Measurements from ENCODE around the gene PAMR1.

Gene PAMR1

DNA sequence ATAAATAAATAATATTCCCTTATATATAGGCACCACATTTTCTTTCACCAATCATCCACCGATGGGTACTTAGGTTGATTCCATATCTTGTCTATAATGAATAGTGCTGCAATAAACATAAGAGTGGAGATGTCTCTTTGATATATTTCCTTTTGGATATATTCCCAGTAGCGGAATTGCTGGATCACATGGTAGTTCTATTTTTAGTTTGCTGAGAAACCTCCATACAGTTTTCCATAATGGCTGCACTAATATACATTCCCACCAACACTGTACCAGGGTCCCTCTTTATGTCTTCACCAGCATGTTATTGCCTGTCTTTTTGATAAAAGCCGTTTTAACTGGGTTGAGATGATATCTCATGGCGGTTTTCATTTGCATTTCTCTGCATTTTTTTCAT lies 23.6 kb downstream of the PAMR1 start:
- peaks cover 2% of the 10 kb centered on the region for H3K9me3 ChIP-seq (ENCODE audit: control insufficient read depth, low read length)
- 63 to 74% methylated on average over 3 of the region's 4 CpGs for WGBS, 2 experiments
- H3K36me3 ChIP-seq (ENCODE audit: control insufficient read depth, insufficient read depth, low read length), result no peaks in the 10 kb centered on the region
- H3K27ac ChIP-seq (ENCODE audit: insufficient read depth, low read depth, low read length, poor library complexity, severe bottlenecking), result no peak overlapping the region
- no peaks in the 10 kb centered on the region for H3K4me1 ChIP-seq (ENCODE audit: control insufficient read depth, insufficient read depth, low read length)
- H3K4me3 ChIP-seq (ENCODE audit: insufficient read depth, low read depth, low read length), result no peak overlapping the region
- no peaks in the 10 kb centered on the region for H3K27me3 ChIP-seq (ENCODE audit: control insufficient read depth, insufficient read depth, low read length, poor library complexity, severe bottlenecking)

DNA sequence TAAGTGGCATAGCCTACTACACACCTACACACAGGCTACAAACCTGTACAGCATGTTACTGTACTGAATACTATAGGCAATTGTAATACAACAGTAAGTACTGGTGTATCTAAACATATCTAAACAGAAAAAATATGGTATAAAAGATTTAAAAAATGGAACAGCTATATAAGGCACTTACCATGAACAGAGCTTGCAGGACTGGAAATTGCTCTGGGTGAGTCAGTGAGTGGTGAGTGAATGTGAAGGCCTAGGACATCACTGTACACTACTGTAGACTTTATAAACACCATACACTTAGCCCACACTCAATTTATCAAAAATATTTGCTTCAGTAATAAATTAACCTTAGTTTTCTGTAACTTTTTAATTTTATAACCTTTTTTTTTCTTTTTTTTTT lies 24.7 kb downstream of the PAMR1 start:
- H3K36me3 ChIP-seq (ENCODE audit: control insufficient read depth, insufficient read depth, low read length), result no peaks in the 10 kb centered on the region
- H3K27ac ChIP-seq (ENCODE audit: insufficient read depth, low read depth, low read length, poor library complexity, severe bottlenecking), result no peak overlapping the region
- no peaks in the 10 kb centered on the region for H3K27me3 ChIP-seq (ENCODE audit: control insufficient read depth, insufficient read depth, low read length, poor library complexity, severe bottlenecking)
- H3K4me1 ChIP-seq (ENCODE audit: control insufficient read depth, insufficient read depth, low read length), result no peaks in the 10 kb centered on the region
- H3K4me3 ChIP-seq (ENCODE audit: insufficient read depth, low read depth, low read length), result no peak overlapping the region
- peaks cover 2% of the 10 kb centered on the region for H3K9me3 ChIP-seq (ENCODE audit: control insufficient read depth, low read length)

GRCh38 chr11:35496416-35496815 lies 29.0 kb downstream of the PAMR1 start:
- Histone ChIP-seq H3K27ac (ENCODE audit: insufficient read depth, low read depth, low read length, poor library complexity, severe bottlenecking) (no peak overlapping the region), H3K4me1 (ENCODE audit: control insufficient read depth, insufficient read depth, low read length) (no peaks in the 10 kb centered on the region), H3K36me3 (ENCODE audit: control insufficient read depth, insufficient read depth, low read length) (peaks cover 13% of the 10 kb centered on the region), H3K27me3 (ENCODE audit: control insufficient read depth, insufficient read depth, low read length, poor library complexity, severe bottlenecking) (no peaks in the 10 kb centered on the region), H3K9me3 (ENCODE audit: control insufficient read depth, low read length) (no peaks in the 10 kb centered on the region), H3K4me3 (ENCODE audit: insufficient read depth, low read depth, low read length) (no peak overlapping the region)
- WGBS, 2 experiments, result 95 to 100% methylated on average over 1 of the region's 1 CpG

- Histone ChIP-seq H3K4me3 (ENCODE audit: insufficient read depth, low read depth, low read length) (no peak overlapping the region), H3K9me3 (ENCODE audit: control insufficient read depth, low read length) (no peaks in the 10 kb centered on the region), H3K27me3 (ENCODE audit: control insufficient read depth, insufficient read depth, low read length, poor library complexity, severe bottlenecking) (no peaks in the 10 kb centered on the region), H3K27ac (ENCODE audit: insufficient read depth, low read depth, low read length, poor library complexity, severe bottlenecking) (no peak overlapping the region), H3K36me3 (ENCODE audit: control insufficient read depth, insufficient read depth, low read length) (peaks cover 25% of the 10 kb centered on the region), H3K4me1 (ENCODE audit: control insufficient read depth, insufficient read depth, low read length) (no peaks in the 10 kb centered on the region)
- WGBS, 2 experiments, result 96 to 99% methylated on average over 4 to 5 of the region's 5 CpGs
Measured at GRCh38 chr11:35494957-35495490, 30.4 kb downstream of the PAMR1 start.

GRCh38 chr11:35491231-35491871 lies 34.1 kb downstream of the PAMR1 start:
- Histone ChIP-seq H3K9me3 (ENCODE audit: control insufficient read depth, low read length) (no peaks in the 10 kb centered on the region), H3K4me3 (ENCODE audit: insufficient read depth, low read depth, low read length) (no peak overlapping the region), H3K27ac (ENCODE audit: insufficient read depth, low read depth, low read length, poor library complexity, severe bottlenecking) (no peak overlapping the region), H3K4me1 (ENCODE audit: control insufficient read depth, insufficient read depth, low read length) (no peaks in the 10 kb centered on the region), H3K27me3 (ENCODE audit: control insufficient read depth, insufficient read depth, low read length, poor library complexity, severe bottlenecking) (no peaks in the 10 kb centered on the region), H3K36me3 (ENCODE audit: control insufficient read depth, insufficient read depth, low read length) (peaks cover 38% of the 10 kb centered on the region)
- WGBS, 2 experiments, result 89 to 93% methylated on average over 4 of the region's 4 CpGs

- H3K4me3 ChIP-seq (ENCODE audit: insufficient read depth, low read depth, low read length), result no peak overlapping the region
- 90 to 92% methylated on average over 1 of the region's 1 CpG for WGBS, 2 experiments
- H3K27ac ChIP-seq (ENCODE audit: insufficient read depth, low read depth, low read length, poor library complexity, severe bottlenecking), result no peak overlapping the region
- peaks cover 49% of the 10 kb centered on the region for H3K36me3 ChIP-seq (ENCODE audit: control insufficient read depth, insufficient read depth, low read length)
- no peaks in the 10 kb centered on the region for H3K27me3 ChIP-seq (ENCODE audit: control insufficient read depth, insufficient read depth, low read length, poor library complexity, severe bottlenecking)
- H3K4me1 ChIP-seq (ENCODE audit: control insufficient read depth, insufficient read depth, low read length), result no peaks in the 10 kb centered on the region
- no peaks in the 10 kb centered on the region for H3K9me3 ChIP-seq (ENCODE audit: control insufficient read depth, low read length)
Measured at GRCh38 chr11:35488117-35488516, 37.3 kb downstream of the PAMR1 start.

DNA sequence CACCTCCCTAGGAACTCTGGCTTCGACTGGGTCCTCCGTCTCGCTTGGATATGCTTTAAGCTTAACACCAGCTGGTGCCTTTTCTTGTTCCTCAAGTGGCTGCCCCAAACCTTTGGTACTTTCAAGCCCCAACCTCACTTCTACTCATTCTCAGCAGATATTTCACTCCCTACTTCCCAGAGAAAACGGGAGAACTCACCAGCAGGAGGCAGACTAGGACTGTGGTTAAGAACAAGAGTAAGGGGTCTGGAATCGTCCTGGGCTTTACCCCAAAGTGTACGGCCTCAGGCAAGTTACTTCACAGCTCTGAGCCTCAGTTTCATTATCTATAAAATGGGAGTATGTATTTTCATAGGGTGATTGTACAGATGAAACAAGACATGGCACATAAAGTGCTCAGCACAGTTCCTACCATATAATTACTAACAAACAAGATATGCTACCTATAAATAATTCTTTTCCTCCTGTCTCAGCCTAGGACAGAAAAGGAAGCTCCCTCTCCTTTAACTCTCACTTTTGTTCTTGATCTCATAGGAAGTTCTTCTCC lies 37.8 kb downstream of the PAMR1 start:
- peaks cover 49% of the 10 kb centered on the region for H3K36me3 ChIP-seq (ENCODE audit: control insufficient read depth, insufficient read depth, low read length)
- no peak overlapping the region for H3K4me3 ChIP-seq (ENCODE audit: insufficient read depth, low read depth, low read length)
- no peak overlapping the region for H3K27ac ChIP-seq (ENCODE audit: insufficient read depth, low read depth, low read length, poor library complexity, severe bottlenecking)
- 54 to 55% methylated on average over 6 of the region's 6 CpGs for WGBS, 2 experiments
- H3K27me3 ChIP-seq (ENCODE audit: control insufficient read depth, insufficient read depth, low read length, poor library complexity, severe bottlenecking), result no peaks in the 10 kb centered on the region
- H3K4me1 ChIP-seq (ENCODE audit: control insufficient read depth, insufficient read depth, low read length), result no peaks in the 10 kb centered on the region
- no peaks in the 10 kb centered on the region for H3K9me3 ChIP-seq (ENCODE audit: control insufficient read depth, low read length)

DNA sequence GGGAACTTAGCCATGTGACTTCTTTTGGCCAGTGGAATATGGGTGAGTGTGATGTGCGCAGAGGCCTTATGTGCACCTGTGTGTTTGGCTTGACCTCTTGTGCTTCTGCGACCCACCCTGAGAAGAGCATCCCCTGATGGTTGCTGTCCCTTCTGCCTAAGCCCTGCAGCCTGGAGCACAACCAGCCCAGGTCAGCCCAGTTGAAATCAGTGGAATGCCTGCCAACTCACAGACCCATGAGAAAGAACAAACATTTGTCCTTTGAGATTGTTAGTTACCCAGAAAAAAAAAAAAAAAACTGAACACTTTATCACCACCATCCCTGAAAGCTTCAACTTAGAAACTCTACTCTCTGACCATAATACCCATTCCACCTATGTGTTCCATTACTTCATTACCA lies 38.5 kb downstream of the PAMR1 start:
- H3K27ac ChIP-seq (ENCODE audit: insufficient read depth, low read depth, low read length, poor library complexity, severe bottlenecking), result no peak overlapping the region
- WGBS, 2 experiments, result 94 to 96% methylated on average over 2 of the region's 2 CpGs
- no peaks in the 10 kb centered on the region for H3K27me3 ChIP-seq (ENCODE audit: control insufficient read depth, insufficient read depth, low read length, poor library complexity, severe bottlenecking)
- H3K36me3 ChIP-seq (ENCODE audit: control insufficient read depth, insufficient read depth, low read length), result peaks cover 45% of the 10 kb centered on the region
- H3K4me3 ChIP-seq (ENCODE audit: insufficient read depth, low read depth, low read length), result no peak overlapping the region
- H3K9me3 ChIP-seq (ENCODE audit: control insufficient read depth, low read length), result no peaks in the 10 kb centered on the region
- H3K4me1 ChIP-seq (ENCODE audit: control insufficient read depth, insufficient read depth, low read length), result no peaks in the 10 kb centered on the region

GRCh38 chr11:35486446-35486845 lies 39.0 kb downstream of the PAMR1 start:
- Histone ChIP-seq H3K9me3 (ENCODE audit: control insufficient read depth, low read length) (no peaks in the 10 kb centered on the region), H3K27ac (ENCODE audit: insufficient read depth, low read depth, low read length, poor library complexity, severe bottlenecking) (no peak overlapping the region), H3K36me3 (ENCODE audit: control insufficient read depth, insufficient read depth, low read length) (peaks cover 44% of the 10 kb centered on the region), H3K4me1 (ENCODE audit: control insufficient read depth, insufficient read depth, low read length) (no peaks in the 10 kb centered on the region), H3K27me3 (ENCODE audit: control insufficient read depth, insufficient read depth, low read length, poor library complexity, severe bottlenecking) (no peaks in the 10 kb centered on the region), H3K4me3 (ENCODE audit: insufficient read depth, low read depth, low read length) (no peak overlapping the region)
- 96 to 100% methylated on average over 2 of the region's 2 CpGs for WGBS, 2 experiments

- Histone ChIP-seq H3K27ac (ENCODE audit: insufficient read depth, low read depth, low read length, poor library complexity, severe bottlenecking) (no peak overlapping the region), H3K9me3 (ENCODE audit: control insufficient read depth, low read length) (no peaks in the 10 kb centered on the region), H3K4me3 (ENCODE audit: insufficient read depth, low read depth, low read length) (no peak overlapping the region), H3K4me1 (ENCODE audit: control insufficient read depth, insufficient read depth, low read length) (no peaks in the 10 kb centered on the region), H3K36me3 (ENCODE audit: control insufficient read depth, insufficient read depth, low read length) (peaks cover 40% of the 10 kb centered on the region), H3K27me3 (ENCODE audit: control insufficient read depth, insufficient read depth, low read length, poor library complexity, severe bottlenecking) (no peaks in the 10 kb centered on the region)
- WGBS, 2 experiments, result 29 to 35% methylated on average over 12 of the region's 12 CpGs
Measured at GRCh38 chr11:35485656-35486322, 39.6 kb downstream of the PAMR1 start.
